Measurements from ENCODE around the gene AKAP13. TPM values are rescaled to one million over a fixed set of nuclear protein-coding genes. Genes with fewer than 3 reads are reported as not detected.
A peak's percentile ranks its signal among the peaks of the same experiment; 100 is the strongest.
"Not testable (repeated sequence)": the region's sequence is repeated elsewhere in the genome, so short reads cannot be mapped to it uniquely, and the experiment has no call there.

The AKAP13 gene
- total and polyA plus RNA-seq, 2 experiments from 2014 or later, result 53.1 to 108 TPM

DNA sequence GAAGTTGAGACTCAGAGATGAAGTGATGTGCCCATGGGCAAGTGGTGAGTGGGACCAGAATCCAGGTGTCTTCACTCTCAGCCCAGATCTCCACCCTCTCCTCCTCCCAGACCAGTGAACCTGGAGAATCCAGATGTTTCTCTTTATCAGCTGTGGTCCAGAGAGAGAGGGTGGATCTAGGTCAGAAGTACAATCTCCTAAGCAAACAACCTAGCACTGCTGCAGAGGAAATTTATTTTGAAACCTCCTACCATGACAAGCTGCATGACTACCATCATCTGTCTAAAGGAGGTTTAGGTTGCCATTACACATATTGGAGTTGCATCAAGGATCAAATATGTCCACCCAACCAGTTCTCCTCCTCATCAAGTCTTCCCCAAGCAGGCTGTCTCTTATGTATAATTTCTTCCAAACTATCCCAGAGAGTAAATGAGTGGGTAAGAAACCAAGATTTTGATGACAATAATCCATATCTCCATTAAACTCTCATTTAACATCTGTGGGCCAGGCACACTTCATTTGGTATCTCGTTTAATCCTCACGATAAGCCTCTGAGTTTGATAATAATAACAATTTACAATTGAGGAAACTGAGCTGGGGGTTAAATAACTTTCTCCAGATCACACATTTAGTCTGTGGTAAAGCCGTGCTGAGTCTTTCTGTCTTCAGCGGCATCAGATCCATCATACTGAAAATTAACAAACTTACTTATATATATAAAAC, 35.0 kb upstream of the AKAP13 start:
- not testable (repeated sequence) for H3K4me3 ChIP-seq; H3K27me3 ChIP-seq; H3K9me3 ChIP-seq (ENCODE audit: low read depth); H3K27ac ChIP-seq; H3K36me3 ChIP-seq; DNase-seq (ENCODE audit: low read depth in 1 of 2, low spot score in 1 of 2)
- peaks cover 30% of the 10 kb centered on the region for H3K4me1 ChIP-seq (ENCODE audit: low read depth)

DNA sequence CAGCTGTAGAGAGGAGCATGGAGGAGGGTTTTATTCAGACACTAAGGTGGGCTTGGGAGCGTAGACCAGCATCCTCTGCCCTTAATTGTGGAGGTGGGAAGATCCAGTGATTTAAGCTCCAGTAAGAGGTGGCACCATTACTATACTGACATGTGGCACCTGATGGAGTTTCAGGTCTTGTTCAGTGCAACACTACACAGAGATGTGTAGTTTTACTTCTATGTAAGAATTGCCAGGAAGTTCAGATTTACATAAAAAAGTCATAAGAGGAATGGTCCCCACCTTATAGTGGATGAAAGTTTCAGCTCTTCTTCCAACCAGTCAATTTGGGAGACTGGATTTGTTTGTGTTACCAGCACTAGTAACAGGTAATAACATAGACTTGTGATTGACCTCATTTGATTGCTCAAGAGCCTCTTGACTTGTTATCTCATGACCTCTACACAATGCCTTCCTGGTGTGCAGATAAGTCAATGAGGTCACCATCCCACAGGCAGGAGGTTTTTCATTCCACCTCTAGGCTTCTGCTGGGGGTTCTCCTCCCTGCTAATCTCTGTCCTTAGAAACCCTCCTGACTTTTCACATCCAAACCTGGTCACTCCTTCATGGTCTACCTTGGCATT, 33.8 kb upstream of the AKAP13 start:
- Histone ChIP-seq H3K4me1 (ENCODE audit: low read depth) (peaks cover 30% of the 10 kb centered on the region), H3K27ac (peak overlapping the region; percentile 69)
- not testable (repeated sequence) for H3K27me3 ChIP-seq; H3K9me3 ChIP-seq (ENCODE audit: low read depth); H3K36me3 ChIP-seq; H3K4me3 ChIP-seq
- DNase-seq (ENCODE audit: low read depth in 1 of 2, low spot score in 1 of 2), result peak in 1 of 2 donors; percentile 50

DNA sequence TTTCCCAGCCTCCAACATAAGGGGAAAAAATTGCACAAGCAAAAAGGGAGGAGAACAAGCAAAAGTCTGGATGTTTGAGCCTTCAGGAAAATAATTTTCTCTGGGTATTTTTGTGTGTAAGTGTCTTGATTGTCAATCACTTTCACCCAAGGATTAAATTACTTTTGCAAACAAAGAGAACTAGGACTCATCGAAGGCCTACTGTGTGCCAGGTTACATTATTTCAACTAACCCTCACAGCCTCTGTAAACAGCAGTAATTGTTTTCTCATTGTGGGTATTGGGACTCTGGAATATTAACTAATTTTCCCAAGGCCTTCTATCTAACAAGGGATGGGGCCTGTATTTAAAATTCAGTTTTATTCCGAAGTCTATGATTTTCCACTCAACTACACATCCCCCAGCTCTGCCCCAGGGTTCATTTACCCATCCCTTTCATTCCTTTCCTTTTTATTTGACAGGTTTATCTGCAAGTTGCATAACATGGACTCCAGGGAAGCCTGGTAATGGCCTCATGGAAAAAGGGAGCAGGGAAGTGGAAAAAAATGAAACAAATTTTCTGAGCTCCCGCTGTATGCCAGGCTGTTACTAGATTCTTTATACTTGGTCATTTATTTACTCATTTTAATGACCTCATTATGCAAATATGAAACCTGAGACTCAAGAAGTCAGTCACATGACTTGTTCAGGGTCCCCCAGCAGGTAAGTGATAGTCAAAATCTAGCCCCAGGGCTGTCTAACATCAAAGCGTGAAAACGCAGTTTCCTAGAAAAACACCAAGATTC, 32.9 kb upstream of the AKAP13 start:
- not testable (repeated sequence) for H3K36me3 ChIP-seq; H3K27me3 ChIP-seq; H3K4me3 ChIP-seq; H3K9me3 ChIP-seq (ENCODE audit: low read depth)
- Histone ChIP-seq H3K4me1 (ENCODE audit: low read depth) (peaks cover 30% of the 10 kb centered on the region), H3K27ac (peak overlapping the region; percentile 69)
- peak in 1 of 2 donors; percentile 64 for DNase-seq (ENCODE audit: low read depth in 1 of 2, low spot score in 1 of 2)

DNA sequence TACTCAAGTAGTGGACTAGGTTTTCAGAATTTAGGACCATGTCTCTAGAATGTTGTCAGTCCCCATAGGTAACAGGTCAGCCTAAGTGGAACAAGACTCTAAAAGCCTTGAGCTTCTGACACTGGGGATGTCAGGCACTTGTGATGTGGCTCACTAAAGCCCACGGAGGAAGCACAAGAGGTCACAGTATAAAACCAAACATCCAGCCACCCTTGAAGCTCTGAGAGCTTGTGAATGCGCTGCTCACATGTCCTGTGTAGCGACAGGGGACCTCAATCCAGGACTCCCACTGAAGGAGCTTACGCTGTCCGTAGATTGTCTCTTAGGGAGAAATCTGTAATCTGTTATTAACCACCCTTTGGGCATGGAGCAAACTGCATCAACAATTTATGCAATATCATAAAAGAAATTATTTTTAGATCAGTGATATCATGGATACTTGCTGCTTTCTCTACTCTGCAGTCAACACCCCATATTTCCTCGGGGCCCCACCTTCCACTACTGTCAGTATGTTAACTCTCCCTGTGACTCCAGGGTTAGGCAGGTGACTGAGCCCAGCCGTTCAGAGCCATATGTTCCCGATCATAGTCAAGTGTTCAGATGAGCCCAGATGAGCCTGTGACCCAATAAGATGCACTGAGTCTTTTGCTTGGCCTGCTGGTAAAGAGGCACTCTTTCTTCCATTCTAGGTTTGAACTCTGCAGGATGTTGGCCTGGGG, 32.2 kb upstream of the AKAP13 start:
- not testable (repeated sequence) for H3K27me3 ChIP-seq; H3K9me3 ChIP-seq (ENCODE audit: low read depth); H3K4me3 ChIP-seq; DNase-seq (ENCODE audit: low read depth in 1 of 2, low spot score in 1 of 2); H3K36me3 ChIP-seq
- Histone ChIP-seq H3K4me1 (ENCODE audit: low read depth) (peaks cover 30% of the 10 kb centered on the region), H3K27ac (peak overlapping the region; percentile 69)

DNA sequence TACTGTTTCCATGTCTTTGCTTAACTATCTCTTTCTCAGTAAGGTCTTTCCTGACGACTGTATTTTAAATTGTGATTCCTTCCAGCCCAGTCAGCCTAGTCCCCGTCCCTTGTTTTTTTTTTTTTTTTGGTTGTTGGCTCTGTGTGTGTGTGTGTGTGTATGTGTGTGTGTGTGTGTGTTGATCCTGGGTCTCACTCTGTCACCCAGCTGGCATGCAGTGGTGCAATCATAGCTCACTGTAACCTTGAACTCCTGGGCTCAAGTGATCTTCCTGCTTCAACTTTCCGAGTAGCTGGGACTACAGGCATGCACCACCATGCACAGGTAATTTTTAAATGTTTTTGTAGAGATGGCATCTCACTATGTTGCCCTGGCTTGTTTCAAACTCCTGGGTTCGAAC, 31.3 kb upstream of the AKAP13 start:
- H3K9me3 ChIP-seq (ENCODE audit: low read depth); DNase-seq (ENCODE audit: low read depth in 1 of 2, low spot score in 1 of 2); H3K4me3 ChIP-seq; H3K27ac ChIP-seq; H3K27me3 ChIP-seq; H3K36me3 ChIP-seq: not testable (repeated sequence)
- peaks cover 30% of the 10 kb centered on the region for H3K4me1 ChIP-seq (ENCODE audit: low read depth)

DNA sequence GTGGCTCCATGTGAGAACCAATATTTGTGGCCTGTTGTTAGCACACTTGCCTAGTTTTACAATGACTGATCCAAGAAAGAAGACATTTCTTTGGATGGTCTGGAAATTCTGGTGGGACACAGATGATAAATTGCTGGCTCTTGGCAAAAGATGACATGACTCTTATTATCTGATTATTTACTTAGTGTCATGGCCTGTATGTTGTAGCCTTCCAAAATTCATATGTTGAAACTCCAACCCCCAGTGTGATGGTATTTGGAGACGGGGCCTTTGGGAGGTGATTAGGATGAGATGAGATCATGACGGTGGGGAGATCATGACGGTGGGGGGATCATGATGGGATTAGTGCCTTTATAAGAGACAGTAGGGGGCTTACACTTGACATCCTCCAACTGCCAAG, 30.0 kb upstream of the AKAP13 start:
- no peak overlapping the region for H3K27ac ChIP-seq
- H3K4me1 ChIP-seq (ENCODE audit: low read depth), result peaks cover 31% of the 10 kb centered on the region

DNA sequence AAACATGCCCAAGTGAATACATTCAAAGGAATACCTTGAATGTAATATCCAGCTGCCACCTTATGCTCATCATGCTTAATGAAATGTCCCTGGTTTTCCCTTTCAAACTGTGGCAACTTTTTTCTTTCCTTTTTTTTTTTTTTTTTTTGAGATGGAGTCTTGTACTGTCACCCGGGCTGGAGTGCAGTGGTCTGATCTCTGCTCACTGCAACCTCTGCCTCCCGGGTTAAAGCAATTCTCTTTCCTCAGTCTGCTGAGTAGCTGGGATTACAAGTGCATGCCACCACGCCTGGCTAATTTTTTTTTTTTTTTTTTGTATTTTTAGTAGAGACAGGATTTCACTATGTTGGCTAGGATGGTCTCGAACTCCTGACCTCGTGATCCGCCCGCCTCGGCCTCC, 28.9 kb upstream of the AKAP13 start:
- H3K27me3 ChIP-seq; H3K4me3 ChIP-seq; H3K27ac ChIP-seq; H3K9me3 ChIP-seq (ENCODE audit: low read depth); H3K36me3 ChIP-seq; DNase-seq (ENCODE audit: low read depth in 1 of 2, low spot score in 1 of 2): not testable (repeated sequence)
- peaks cover 27% of the 10 kb centered on the region for H3K4me1 ChIP-seq (ENCODE audit: low read depth)

More for the DNA sequence above, 30.0 kb upstream of the AKAP13 start:
- no peak for DNase-seq (ENCODE audit: low read depth in 1 of 2, low spot score in 1 of 2)
- Histone ChIP-seq H3K9me3 (ENCODE audit: low read depth) (no peaks in the 10 kb centered on the region), H3K27me3 (no peaks in the 10 kb centered on the region), H3K36me3 (no peaks in the 10 kb centered on the region), H3K4me3 (no peak overlapping the region)
- TF ChIP-seq, protein P1, sequence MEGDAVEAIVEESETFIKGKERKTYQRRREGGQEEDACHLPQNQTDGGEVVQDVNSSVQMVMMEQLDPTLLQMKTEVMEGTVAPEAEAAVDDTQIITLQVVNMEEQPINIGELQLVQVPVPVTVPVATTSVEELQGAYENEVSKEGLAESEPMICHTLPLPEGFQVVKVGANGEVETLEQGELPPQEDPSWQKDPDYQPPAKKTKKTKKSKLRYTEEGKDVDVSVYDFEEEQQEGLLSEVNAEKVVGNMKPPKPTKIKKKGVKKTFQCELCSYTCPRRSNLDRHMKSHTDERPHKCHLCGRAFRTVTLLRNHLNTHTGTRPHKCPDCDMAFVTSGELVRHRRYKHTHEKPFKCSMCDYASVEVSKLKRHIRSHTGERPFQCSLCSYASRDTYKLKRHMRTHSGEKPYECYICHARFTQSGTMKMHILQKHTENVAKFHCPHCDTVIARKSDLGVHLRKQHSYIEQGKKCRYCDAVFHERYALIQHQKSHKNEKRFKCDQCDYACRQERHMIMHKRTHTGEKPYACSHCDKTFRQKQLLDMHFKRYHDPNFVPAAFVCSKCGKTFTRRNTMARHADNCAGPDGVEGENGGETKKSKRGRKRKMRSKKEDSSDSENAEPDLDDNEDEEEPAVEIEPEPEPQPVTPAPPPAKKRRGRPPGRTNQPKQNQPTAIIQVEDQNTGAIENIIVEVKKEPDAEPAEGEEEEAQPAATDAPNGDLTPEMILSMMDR (IDR thresholded peaks at IDR 0.05; ENCODE audit: low read depth, low read length), result no peak

DNA sequence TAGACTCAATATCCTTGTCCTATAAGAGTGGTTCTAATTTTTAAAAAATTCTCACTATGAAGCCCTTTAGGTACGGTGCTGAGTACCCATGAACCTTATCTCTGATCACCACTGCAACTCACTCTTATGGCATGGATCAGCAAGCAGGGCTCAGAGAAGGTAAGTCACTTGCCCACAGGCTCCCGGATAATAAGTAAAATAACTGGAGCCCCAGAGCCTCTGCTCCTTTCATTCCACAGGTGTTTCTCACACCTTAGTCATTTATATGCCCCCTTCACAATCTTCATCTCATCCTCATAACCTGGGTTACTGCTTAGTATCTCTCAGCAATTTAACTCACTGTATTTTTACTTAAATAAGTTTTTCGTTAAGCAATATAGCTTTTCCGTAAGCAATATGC, 28.4 kb upstream of the AKAP13 start:
- DNase-seq (ENCODE audit: low read depth in 1 of 2, low spot score in 1 of 2), result no peak
- Histone ChIP-seq H3K27me3 (no peaks in the 10 kb centered on the region), H3K9me3 (ENCODE audit: low read depth) (no peaks in the 10 kb centered on the region), H3K4me1 (ENCODE audit: low read depth) (peaks cover 25% of the 10 kb centered on the region), H3K4me3 (no peak overlapping the region), H3K27ac (no peak overlapping the region), H3K36me3 (no peaks in the 10 kb centered on the region)
- TF ChIP-seq, protein P1 (IDR thresholded peaks at IDR 0.05; ENCODE audit: low read depth, low read length), result no peak
